ENCODE data around the gene KAT14.

DNA sequence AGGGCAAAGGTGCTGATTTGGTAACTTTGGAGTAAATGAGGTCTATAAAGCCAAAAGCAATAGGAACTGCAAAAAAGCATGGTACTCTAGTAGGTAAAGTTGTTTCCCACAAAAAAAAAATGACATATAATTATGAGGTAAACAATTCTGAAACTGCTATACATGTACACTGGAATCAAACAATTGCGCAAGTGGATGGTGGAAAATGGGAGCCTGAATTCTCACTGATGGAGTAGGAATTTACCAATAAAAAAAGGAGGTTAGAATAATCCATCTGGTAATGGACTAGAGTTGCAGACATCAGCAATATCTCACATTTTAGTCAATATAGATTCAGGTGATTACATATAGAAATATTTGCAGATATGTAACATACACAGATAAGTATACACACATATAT, 5.0 kb upstream of the KAT14 start:
- TF ChIP-seq, protein P1, sequence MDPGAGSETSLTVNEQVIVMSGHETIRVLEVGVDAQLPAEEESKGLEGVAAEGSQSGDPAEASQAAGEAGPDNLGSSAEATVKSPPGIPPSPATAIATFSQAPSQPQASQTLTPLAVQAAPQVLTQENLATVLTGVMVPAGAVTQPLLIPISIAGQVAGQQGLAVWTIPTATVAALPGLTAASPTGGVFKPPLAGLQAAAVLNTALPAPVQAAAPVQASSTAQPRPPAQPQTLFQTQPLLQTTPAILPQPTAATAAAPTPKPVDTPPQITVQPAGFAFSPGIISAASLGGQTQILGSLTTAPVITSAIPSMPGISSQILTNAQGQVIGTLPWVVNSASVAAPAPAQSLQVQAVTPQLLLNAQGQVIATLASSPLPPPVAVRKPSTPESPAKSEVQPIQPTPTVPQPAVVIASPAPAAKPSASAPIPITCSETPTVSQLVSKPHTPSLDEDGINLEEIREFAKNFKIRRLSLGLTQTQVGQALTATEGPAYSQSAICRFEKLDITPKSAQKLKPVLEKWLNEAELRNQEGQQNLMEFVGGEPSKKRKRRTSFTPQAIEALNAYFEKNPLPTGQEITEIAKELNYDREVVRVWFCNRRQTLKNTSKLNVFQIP (CRISPR knock-in tag; IDR thresholded peaks at IDR 0.05; ENCODE audit: borderline replicate concordance, low read depth) = no peak
- no peak for TF ChIP-seq ZNF8 (CRISPR knock-in tag; IDR thresholded peaks at IDR 0.05)
